ENCODE measurements around the gene ALOX5AP.

ALOX5AP gene

GRCh38 chr13:30722361-30722760, 13.0 kb upstream of the ALOX5AP start:
- TF ChIP-seq GATA2 (IDR thresholded peaks at IDR 0.05; ENCODE audit: low read depth, low read length) (no peak), GATA3 (IDR thresholded peaks at IDR 0.05; ENCODE audit: low read depth, low read length) (no peak)

GRCh38 chr13:30724778-30725177, 10.6 kb upstream of the ALOX5AP start:
- TF ChIP-seq GATA2 (IDR thresholded peaks at IDR 0.05; ENCODE audit: low read depth, low read length) (no peak), GATA3 (IDR thresholded peaks at IDR 0.05; ENCODE audit: low read depth, low read length) (no peak)

- TF ChIP-seq GATA2 (IDR thresholded peaks at IDR 0.05; ENCODE audit: low read depth, low read length) (no peak), GATA3 (IDR thresholded peaks at IDR 0.05; ENCODE audit: low read depth, low read length) (no peak)
Observed at GRCh38 chr13:30725326-30726085, 9.8 kb upstream of the ALOX5AP start.

- TF ChIP-seq GATA2 (IDR thresholded peaks at IDR 0.05; ENCODE audit: low read depth, low read length) = no peak
- no peak for TF ChIP-seq GATA3 (IDR thresholded peaks at IDR 0.05; ENCODE audit: low read depth, low read length)
Observed at GRCh38 chr13:30726192-30726591, 9.2 kb upstream of the ALOX5AP start.

- TF ChIP-seq GATA2 (IDR thresholded peaks at IDR 0.05; ENCODE audit: low read depth, low read length) (no peak), GATA3 (IDR thresholded peaks at IDR 0.05; ENCODE audit: low read depth, low read length) (no peak)
Observed at GRCh38 chr13:30727491-30728355, 7.6 kb upstream of the ALOX5AP start.

- TF ChIP-seq GATA2 (IDR thresholded peaks at IDR 0.05; ENCODE audit: low read depth, low read length) (no peak), GATA3 (IDR thresholded peaks at IDR 0.05; ENCODE audit: low read depth, low read length) (no peak)
Observed at GRCh38 chr13:30729801-30730200, 5.5 kb upstream of the ALOX5AP start.

- TF ChIP-seq GATA2 (IDR thresholded peaks at IDR 0.05; ENCODE audit: low read depth, low read length) = no peak
- TF ChIP-seq GATA3 (IDR thresholded peaks at IDR 0.05; ENCODE audit: low read depth, low read length) = no peak
Observed at GRCh38 chr13:30730526-30730925, 4.8 kb upstream of the ALOX5AP start.

- TF ChIP-seq GATA2 (IDR thresholded peaks at IDR 0.05; ENCODE audit: low read depth, low read length) (no peak), GATA3 (IDR thresholded peaks at IDR 0.05; ENCODE audit: low read depth, low read length) (no peak)
Observed at GRCh38 chr13:30731361-30732045, 3.8 kb upstream of the ALOX5AP start.

- TF ChIP-seq GATA2 (IDR thresholded peaks at IDR 0.05; ENCODE audit: low read depth, low read length) (no peak), GATA3 (IDR thresholded peaks at IDR 0.05; ENCODE audit: low read depth, low read length) (no peak)
Observed at GRCh38 chr13:30732046-30732390, 3.3 kb upstream of the ALOX5AP start.

- TF ChIP-seq GATA3 (IDR thresholded peaks at IDR 0.05; ENCODE audit: low read depth, low read length) (no peak), GATA2 (IDR thresholded peaks at IDR 0.05; ENCODE audit: low read depth, low read length) (no peak)
Observed at GRCh38 chr13:30734439-30734838, 904 bp upstream of the ALOX5AP start.

- TF ChIP-seq GATA2 (IDR thresholded peaks at IDR 0.05; ENCODE audit: low read depth, low read length) (no peak), GATA3 (IDR thresholded peaks at IDR 0.05; ENCODE audit: low read depth, low read length) (no peak)
Observed at GRCh38 chr13:30735872-30736175, 481 bp downstream of the ALOX5AP start.

- TF ChIP-seq GATA3 (IDR thresholded peaks at IDR 0.05; ENCODE audit: low read depth, low read length) = no peak
- TF ChIP-seq GATA2 (IDR thresholded peaks at IDR 0.05; ENCODE audit: low read depth, low read length) = no peak
Observed at GRCh38 chr13:30736461-30737320, 1.3 kb downstream of the ALOX5AP start.

GRCh38 chr13:30737511-30738337, 2.4 kb downstream of the ALOX5AP start:
- no peak for TF ChIP-seq GATA3 (IDR thresholded peaks at IDR 0.05; ENCODE audit: low read depth, low read length)
- no peak for TF ChIP-seq GATA2 (IDR thresholded peaks at IDR 0.05; ENCODE audit: low read depth, low read length)

Data from SH-SY5Y (cell line).